Measurements from ENCODE around the gene SAMD9L.

Gene SAMD9L

DNA sequence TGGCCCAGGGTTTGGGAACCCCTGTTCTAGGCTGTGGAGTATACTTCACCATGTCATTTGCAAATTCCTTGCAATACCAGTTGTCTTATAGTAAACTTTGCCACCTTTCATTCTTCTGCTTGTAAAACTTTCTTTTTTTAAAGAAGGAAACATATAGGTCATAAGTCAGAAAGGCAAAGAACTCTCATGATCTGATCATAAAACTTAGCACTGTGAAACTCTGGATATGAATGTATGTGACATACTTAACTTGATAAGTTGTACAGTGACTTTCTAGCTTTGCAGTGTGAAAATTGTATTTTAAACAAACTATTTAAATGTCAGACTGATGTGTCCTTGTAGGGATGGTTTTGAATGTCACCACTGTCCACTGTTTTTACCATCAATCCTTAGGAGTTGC lies 31.0 kb upstream of the SAMD9L start:
- no peak for DNase-seq (ENCODE audit: low read depth, low spot score)
- POLR2A ChIA-PET = no interaction called here
- CTCF ChIA-PET = interaction anchor here (0.8 to 2.5 kb wide), 4 partner anchors 16 to 53 kb away, joined by 3 to 33 read pairs (median 3); partner anchors contain the start of genes HEPACAM2 and VPS50
- H3K4me3 ChIP-seq (ENCODE audit: low read depth, low read length) = no peak overlapping the region
- TF ChIP-seq CTCF (IDR thresholded peaks at IDR 0.05; ENCODE audit: insufficient read depth, low read length, missing control alignments) = no peak

DNA sequence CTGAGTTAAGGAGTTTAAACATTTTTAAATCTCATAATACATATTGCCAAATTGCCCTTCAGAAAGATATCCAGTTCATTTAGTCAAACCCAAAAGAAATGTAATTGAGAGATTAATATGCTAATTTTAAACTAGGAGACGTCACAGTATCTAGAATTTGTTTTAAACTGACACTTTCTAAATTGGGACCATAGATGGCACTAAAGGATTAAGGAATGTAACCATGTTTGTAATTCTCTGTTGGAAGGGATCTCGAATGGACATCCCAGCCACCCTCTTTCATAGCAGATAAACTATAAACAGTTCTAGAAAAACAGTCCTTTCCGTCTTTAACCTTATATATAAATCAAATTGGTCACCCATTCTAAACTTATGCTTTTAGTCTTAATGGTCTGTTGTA lies 30.0 kb upstream of the SAMD9L start:
- ChIA-PET POLR2A (no interaction called here), CTCF (interaction anchor here (0.8 to 2.5 kb wide), 3 partner anchors 46 to 54 kb away, joined by 3 to 33 read pairs (median 3); partner anchors contain the start of genes HEPACAM2 and VPS50)
- TF ChIP-seq CTCF (IDR thresholded peaks at IDR 0.05; ENCODE audit: insufficient read depth, low read length, missing control alignments) = no peak
- DNase-seq (ENCODE audit: low read depth, low spot score) = no peak
- no peak overlapping the region for H3K4me3 ChIP-seq (ENCODE audit: low read depth, low read length)

GRCh38 chr7:93176992-93177580 lies 28.9 kb upstream of the SAMD9L start:
- TF ChIP-seq CTCF (IDR thresholded peaks at IDR 0.05; ENCODE audit: insufficient read depth, low read length, missing control alignments) = no peak
- ChIA-PET CTCF (interaction anchor here (1.2 to 3.9 kb wide), 2 partner anchors 49 to 51 kb away, joined by 3 to 13 read pairs; partner anchors contain the start of gene HEPACAM2), POLR2A (no interaction called here)
- no peak overlapping the region for H3K4me3 ChIP-seq (ENCODE audit: low read depth, low read length)
- no peak for DNase-seq (ENCODE audit: low read depth, low spot score)

DNA sequence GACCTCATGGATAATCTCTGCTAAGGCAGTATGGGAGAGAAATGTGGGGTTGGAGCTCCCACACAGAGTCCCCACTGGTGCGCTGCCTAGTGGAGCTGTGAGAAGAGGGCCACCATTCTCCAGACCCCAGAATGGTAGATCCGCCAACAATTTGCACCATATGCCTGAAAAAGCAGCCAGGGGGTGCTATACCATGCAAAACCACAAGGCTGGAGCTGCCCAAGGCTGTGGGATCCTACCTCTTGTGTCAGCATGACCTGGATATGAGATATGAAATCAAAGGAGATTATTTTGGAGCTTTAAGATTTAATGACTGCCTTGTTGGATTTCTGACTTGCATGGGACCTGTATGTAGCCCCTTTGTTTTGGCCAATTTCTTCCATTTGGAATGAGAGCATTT lies 27.0 kb upstream of the SAMD9L start:
- no peak for DNase-seq (ENCODE audit: low read depth, low spot score)
- CTCF ChIA-PET = interaction anchor here (0.7 to 3.9 kb wide), 3 partner anchors 17 to 148 kb away, joined by 3 to 13 read pairs (median 3); no protein-coding TSS in a partner anchor
- no peak overlapping the region for H3K4me3 ChIP-seq (ENCODE audit: low read depth, low read length)
- TF ChIP-seq CTCF (IDR thresholded peaks at IDR 0.05; ENCODE audit: insufficient read depth, low read length, missing control alignments) = no peak
- POLR2A ChIA-PET = no interaction called here

GRCh38 chr7:93172683-93173082 lies 24.5 kb upstream of the SAMD9L start:
- no peak for DNase-seq (ENCODE audit: low read depth, low spot score)
- TF ChIP-seq CTCF (IDR thresholded peaks at IDR 0.05; ENCODE audit: insufficient read depth, low read length, missing control alignments) = no peak
- no peak overlapping the region for H3K4me3 ChIP-seq (ENCODE audit: low read depth, low read length)
- CTCF ChIA-PET = interaction anchor here (1.1 to 3.0 kb wide), 2 partner anchors 56 to 59 kb away, joined by 3 to 10 read pairs; no protein-coding TSS in a partner anchor
- POLR2A ChIA-PET = no interaction called here

- no peak overlapping the region for H3K4me3 ChIP-seq (ENCODE audit: low read depth, low read length)
- POLR2A ChIA-PET = no interaction called here
- CTCF ChIA-PET = interaction anchor here (0.9 to 3.0 kb wide), 4 partner anchors 8 to 60 kb away, joined by 3 to 10 read pairs (median 3); no protein-coding TSS in a partner anchor
- no peak for TF ChIP-seq CTCF (IDR thresholded peaks at IDR 0.05; ENCODE audit: insufficient read depth, low read length, missing control alignments)
- DNase-seq (ENCODE audit: low read depth, low spot score) = no peak
These were observed 23.5 kb upstream of the SAMD9L start for GRCh38 chr7:93171606-93172226.
